HEK293 (cell line): ENCODE measurements around the gene TRIM9.
"Not testable (repeated sequence)": the region's sequence is repeated elsewhere in the genome, so short reads cannot be mapped to it uniquely, and the experiment has no call there.

ENCODE experiments used
- ATF2 ChIP-seq: fragments of 450-650 bp; formaldehyde crosslinking; IDR thresholded peaks from 2 replicates; pipeline ENCODE4 v1.5.1; 2016; ENCODE audit warnings: missing biosample characterization, missing genetic modification characterization, low read depth
- CTCF ChIP-seq: fragments of 450-650 bp; formaldehyde crosslinking; IDR thresholded peaks from 2 replicates; pipeline ENCODE4 v1.5.1; 2016; ENCODE audit warnings: missing biosample characterization, missing genetic modification characterization
- SETDB1 ChIP-seq: IDR thresholded peaks from one replicate; pipeline ENCODE4 v1.6.1; 2017; ENCODE audit warnings: mild to moderate bottlenecking, low read length, moderate library complexity, mixed read lengths; ENCODE audit not compliant: insufficient read length
- ZBTB1 ChIP-seq: fragments of 450-650 bp; formaldehyde crosslinking; IDR thresholded peaks from 2 replicates; pipeline ENCODE4 v1.5.1; 2016; ENCODE audit warnings: missing biosample characterization, missing genetic modification characterization
- ZBTB21 ChIP-seq: fragments of 450-650 bp; formaldehyde crosslinking; IDR thresholded peaks from 2 replicates; pipeline ENCODE4 v1.5.1; 2017; ENCODE audit warnings: missing biosample characterization, missing genetic modification characterization
- ZNF2 ChIP-seq: fragments of 450-650 bp; formaldehyde crosslinking; IDR thresholded peaks from 2 replicates; pipeline ENCODE4 v1.5.1; 2016; ENCODE audit warnings: missing biosample characterization, missing genetic modification characterization
- ZNF239 ChIP-seq: fragments of 450-650 bp; formaldehyde crosslinking; IDR thresholded peaks from 2 replicates; pipeline ENCODE4 v1.5.1; 2016; ENCODE audit warnings: missing biosample characterization, missing genetic modification characterization
- ZNF280D ChIP-seq: fragments of 450-650 bp; formaldehyde crosslinking; IDR thresholded peaks from 2 replicates; pipeline ENCODE4 v1.5.1; 2016; ENCODE audit warnings: missing biosample characterization, missing genetic modification characterization

- not testable (repeated sequence) for TF ChIP-seq ZNF239 (tag by site-specific recombination); ZBTB1 (tag by site-specific recombination); ZNF2 (tag by site-specific recombination); CTCF; ZNF280D (tag by site-specific recombination); ATF2 (tag by site-specific recombination); ZBTB21 (tag by site-specific recombination); SETDB1
These were observed 138.5 kb downstream of the TRIM9 start for GRCh38 chr14:50956421-50956820.
